WTC11 (cell line): ENCODE results near the gene TRPM8. TPM values are rescaled to one million over a fixed set of nuclear protein-coding genes. Genes with fewer than 3 reads are reported as not detected.
A peak's percentile ranks its signal among the peaks of the same experiment; 100 is the strongest.

Source experiments
- AR ChIP-seq: fragments of 250-450 bp; sonication (Bioruptor Pico); IDR thresholded peaks from 2 replicates; pipeline ENCODE4 v1.9.0; 2021; ENCODE audit warnings: mild to moderate bottlenecking
- ARID4B ChIP-seq: sonication (generic); formaldehyde crosslinking; IDR thresholded peaks from 2 replicates; pipeline ENCODE4 v1.8.0; 2023; ENCODE audit warnings: missing genetic modification reagents, mild to moderate bottlenecking, borderline replicate concordance
- CBFB ChIP-seq: sonication (generic); formaldehyde crosslinking; IDR thresholded peaks from 2 replicates; pipeline ENCODE4 v1.8.1; 2022; ENCODE audit warnings: mild to moderate bottlenecking, low read depth, missing genetic modification reagents
- EMX1 ChIP-seq: fragments of 250-450 bp; sonication (Bioruptor Pico); IDR thresholded peaks from 2 replicates; pipeline ENCODE4 v1.8.0; 2021; ENCODE audit warnings: mild to moderate bottlenecking
- ERG ChIP-seq: fragments of 250-450 bp; sonication (Bioruptor Pico); IDR thresholded peaks from 2 replicates; pipeline ENCODE4 v1.8.0; 2021; ENCODE audit warnings: mild to moderate bottlenecking
- GABPB1 ChIP-seq: sonication (generic); formaldehyde crosslinking; IDR thresholded peaks from 2 replicates; pipeline ENCODE4 v1.8.1; 2023; ENCODE audit warnings: mild to moderate bottlenecking, missing genetic modification reagents
- MLX ChIP-seq: sonication (generic); formaldehyde crosslinking; IDR thresholded peaks from 2 replicates; pipeline ENCODE4 v1.8.1; 2023; ENCODE audit warnings: mild to moderate bottlenecking, missing genetic modification reagents, moderate library complexity
- NFATC4 ChIP-seq: fragments of 250-450 bp; sonication (Bioruptor Pico); IDR thresholded peaks from 2 replicates; pipeline ENCODE4 v1.9.0; 2021; ENCODE audit warnings: mild to moderate bottlenecking
- NR1H2 ChIP-seq: sonication (generic); formaldehyde crosslinking; IDR thresholded peaks from 2 replicates; pipeline ENCODE4 v1.9.0; 2021; ENCODE audit warnings: mild to moderate bottlenecking, moderate library complexity, missing genetic modification reagents
- PRDM15 ChIP-seq: sonication (generic); formaldehyde crosslinking; IDR thresholded peaks from 2 replicates; pipeline ENCODE4 v1.8.0; 2022; ENCODE audit warnings: missing genetic modification reagents
- SP1 ChIP-seq: sonication (generic); formaldehyde crosslinking; conservative IDR thresholded peaks from 2 replicates; pipeline ENCODE4 v1.8.1; 2022; ENCODE audit warnings: missing genetic modification reagents
- TCF7 ChIP-seq: sonication (generic); formaldehyde crosslinking; IDR thresholded peaks from 2 replicates; pipeline ENCODE4 v1.8.0; 2022; ENCODE audit warnings: mild to moderate bottlenecking, low read depth, missing genetic modification reagents, moderate library complexity
- TEAD1 ChIP-seq: sonication (generic); formaldehyde crosslinking; IDR thresholded peaks from 2 replicates; pipeline ENCODE4 v1.8.0; 2022; ENCODE audit warnings: mild to moderate bottlenecking, missing genetic modification reagents
- TP53 ChIP-seq: sonication (generic); formaldehyde crosslinking; IDR thresholded peaks from 2 replicates; pipeline ENCODE4 v1.8.1; 2023; ENCODE audit warnings: mild to moderate bottlenecking, missing genetic modification reagents
- ZBTB21 ChIP-seq: sonication (generic); formaldehyde crosslinking; IDR thresholded peaks from 2 replicates; pipeline ENCODE4 v1.8.1; 2023; ENCODE audit warnings: mild to moderate bottlenecking, missing genetic modification reagents, borderline replicate concordance
- ZNF138 ChIP-seq: sonication (generic); formaldehyde crosslinking; conservative IDR thresholded peaks from 2 replicates; pipeline ENCODE4 v1.8.1; 2022; ENCODE audit warnings: mild to moderate bottlenecking, moderate library complexity, missing genetic modification reagents
- ZNF263 ChIP-seq: sonication (generic); formaldehyde crosslinking; IDR thresholded peaks from 2 replicates; pipeline ENCODE4 v1.8.1; 2022; ENCODE audit warnings: low read depth, mild to moderate bottlenecking, moderate library complexity, missing genetic modification reagents
- ZNF281 ChIP-seq: sonication (generic); formaldehyde crosslinking; IDR thresholded peaks from 2 replicates; pipeline ENCODE4 v1.8.0; 2023; ENCODE audit warnings: mild to moderate bottlenecking, missing genetic modification reagents
- ZNF396 ChIP-seq: fragments of 250-450 bp; sonication (Bioruptor Pico); IDR thresholded peaks from 2 replicates; pipeline ENCODE4 v1.8.0; 2021; ENCODE audit warnings: mild to moderate bottlenecking, moderate library complexity, borderline replicate concordance
- total RNA-seq: library from RNA; stranded (reverse); gene quantifications from 3 replicates; pipeline ENCODE4 v1.2.3, GENCODE V29; 2021
- TF ChIP-seq, protein P1 (sequence below): fragments of 250-450 bp; sonication (Bioruptor Pico); IDR thresholded peaks from 2 replicates; pipeline ENCODE4 v2.1.2; 2022; ENCODE audit warnings: mild to moderate bottlenecking, moderate library complexity
- TF ChIP-seq, protein P2 (sequence below): sonication (generic); formaldehyde crosslinking; IDR thresholded peaks from 2 replicates; pipeline ENCODE4 v1.8.0; 2022; ENCODE audit warnings: mild to moderate bottlenecking, missing genetic modification reagents

The TRPM8 gene
- total RNA-seq, 1 experiment from 2014 or later = 0.26 TPM

DNA sequence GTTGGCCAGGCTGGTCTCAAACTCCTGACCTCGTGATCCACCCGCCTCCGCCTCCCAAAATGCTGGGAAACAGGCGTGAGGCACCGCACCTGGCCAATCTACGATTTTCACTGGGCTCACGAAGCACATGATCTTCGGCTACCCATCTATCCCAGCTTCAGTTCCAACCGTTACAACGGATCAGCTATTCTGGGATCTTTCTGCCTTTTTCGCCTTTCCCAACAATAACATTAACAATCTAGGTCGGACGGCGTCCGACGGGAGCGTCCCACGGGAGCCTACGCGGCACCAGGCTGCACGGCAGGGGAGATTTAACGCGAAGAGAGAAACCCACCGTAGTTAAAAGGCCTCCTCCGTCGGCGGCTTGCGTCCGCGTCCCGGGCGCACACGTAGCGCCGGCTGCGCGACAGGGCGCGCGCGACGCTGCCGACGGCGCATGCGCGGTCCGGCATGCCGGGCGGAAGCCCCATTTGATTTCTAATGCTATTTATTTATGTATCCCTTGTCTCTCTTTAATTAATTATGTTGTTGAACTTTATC, 49.1 kb upstream of the TRPM8 start, which contains the start of gene MSL3B (continued):
- TF ChIP-seq AR (CRISPR knock-in tag) (no peak), TEAD1 (peak; percentile 40; the same call in 1 of the 2 replicates), ARID4B (CRISPR knock-in tag) (peak; percentile 58; the same call in 1 of the 2 replicates), CBFB (CRISPR knock-in tag) (no peak), ZBTB21 (no peak), PRDM15 (CRISPR knock-in tag) (no peak), ZNF396 (CRISPR knock-in tag) (no peak), ZNF138 (no peak), NR1H2 (CRISPR knock-in tag) (no peak), TP53 (no peak), ZNF263 (CRISPR knock-in tag) (no peak), TCF7 (CRISPR knock-in tag) (no peak), EMX1 (CRISPR knock-in tag) (no peak), ZNF281 (CRISPR knock-in tag) (0 out of 2 replicates have a peak, but pooled peaks have one; percentile 26), MLX (CRISPR knock-in tag) (no peak), SP1 (CRISPR knock-in tag) (no peak), ERG (no peak), NFATC4 (no peak), GABPB1 (CRISPR knock-in tag) (no peak)
- TF ChIP-seq, protein P1, sequence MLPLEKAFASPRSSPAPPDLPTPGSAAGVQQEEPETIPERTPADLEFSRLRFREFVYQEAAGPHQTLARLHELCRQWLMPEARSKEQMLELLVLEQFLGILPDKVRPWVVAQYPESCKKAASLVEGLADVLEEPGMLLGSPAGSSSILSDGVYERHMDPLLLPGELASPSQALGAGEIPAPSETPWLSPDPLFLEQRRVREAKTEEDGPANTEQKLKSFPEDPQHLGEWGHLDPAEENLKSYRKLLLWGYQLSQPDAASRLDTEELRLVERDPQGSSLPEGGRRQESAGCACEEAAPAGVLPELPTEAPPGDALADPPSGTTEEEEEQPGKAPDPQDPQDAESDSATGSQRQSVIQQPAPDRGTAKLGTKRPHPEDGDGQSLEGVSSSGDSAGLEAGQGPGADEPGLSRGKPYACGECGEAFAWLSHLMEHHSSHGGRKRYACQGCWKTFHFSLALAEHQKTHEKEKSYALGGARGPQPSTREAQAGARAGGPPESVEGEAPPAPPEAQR (CRISPR knock-in tag) = no peak
- TF ChIP-seq, protein P2, sequence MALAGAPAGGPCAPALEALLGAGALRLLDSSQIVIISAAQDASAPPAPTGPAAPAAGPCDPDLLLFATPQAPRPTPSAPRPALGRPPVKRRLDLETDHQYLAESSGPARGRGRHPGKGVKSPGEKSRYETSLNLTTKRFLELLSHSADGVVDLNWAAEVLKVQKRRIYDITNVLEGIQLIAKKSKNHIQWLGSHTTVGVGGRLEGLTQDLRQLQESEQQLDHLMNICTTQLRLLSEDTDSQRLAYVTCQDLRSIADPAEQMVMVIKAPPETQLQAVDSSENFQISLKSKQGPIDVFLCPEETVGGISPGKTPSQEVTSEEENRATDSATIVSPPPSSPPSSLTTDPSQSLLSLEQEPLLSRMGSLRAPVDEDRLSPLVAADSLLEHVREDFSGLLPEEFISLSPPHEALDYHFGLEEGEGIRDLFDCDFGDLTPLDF = no peak; the same call in 1 of the 2 replicates
